Right lobe of liver (tissue), 4 donors: ENCODE results near the gene FOXP1.

Experiments used
- CTCF ChIP-seq, 4 donors: fragments of 200-600 bp in 3 of 4; fragments of 450-650 bp in 1 of 4; IDR thresholded peaks; one replicate each; pipeline versions ENCODE4 v1.5.1 to v1.8.0; 2016 to 2022; ENCODE audit warnings: antibody characterized with exemption in 4 of 4, mild to moderate bottlenecking in 2 of 4
- POLR2A ChIP-seq: fragments of 450-650 bp; IDR thresholded peaks from one replicate; pipeline ENCODE4 v1.6.1; 2017; ENCODE audit warnings: antibody characterized with exemption, mild to moderate bottlenecking
- donor health status: DM: no; HTN: no; CAD: no.
- donor health status: DM: no; HTN: no; CAD: no.
- donor health status: DM: no; HTN: yes; CAD: no.

GRCh38 chr3:71231680-71232079 lies 351.8 kb downstream of the FOXP1 start:
- TF ChIP-seq CTCF (IDR thresholded peaks at IDR 0.05): no peak
- no peak for TF ChIP-seq POLR2A
